Measurements from ENCODE around the gene ONECUT3. TPM values are rescaled to one million over a fixed set of nuclear protein-coding genes. Genes with fewer than 3 reads are reported as not detected.

ONECUT3 gene
- total and polyA plus RNA-seq, 5 donors from 2014 or later: not detected

GRCh38 chr19:1754018-1754635 lies 821 bp downstream of the ONECUT3 start:
- Histone ChIP-seq H3K27me3 (ENCODE audit: control insufficient read depth, insufficient read depth, low read length) (peaks cover 10% of the 10 kb centered on the region), H3K4me3 (ENCODE audit: low read depth, low read length) (no peak overlapping the region), H3K9me3 (ENCODE audit: control insufficient read depth in 2 of 2, low read length in 2 of 2) (no peaks in the 10 kb centered on the region), H3K4me1 (ENCODE audit: control insufficient read depth, insufficient read depth, low read length, poor library complexity, severe bottlenecking) (peaks cover 20% of the 10 kb centered on the region), H3K27ac (ENCODE audit: insufficient read depth, low read length, poor library complexity, severe bottlenecking) (no peak overlapping the region), H3K36me3 (ENCODE audit: control insufficient read depth, insufficient read depth, low read length) (no peaks in the 10 kb centered on the region)
- H3K4me1 Mint-ChIP-seq: peaks cover 0 to 24% (median 4%) of the 10 kb centered on the region in 4 donors
- H3K4me3 Mint-ChIP-seq: no peak overlapping the region
- DNase-seq: no peak
- no peak overlapping the region for H3K27ac Mint-ChIP-seq
- no peak for ATAC-seq (ENCODE audit: low read depth in 2 of 2)
- no peaks in the 10 kb centered on the region for H3K36me3 Mint-ChIP-seq
- peaks cover 65% of the 10 kb centered on the region for H3K27me3 Mint-ChIP-seq
- H3K9me3 Mint-ChIP-seq: peaks cover 0 to 4% (median 0%) of the 10 kb centered on the region in 7 donors

DNA sequence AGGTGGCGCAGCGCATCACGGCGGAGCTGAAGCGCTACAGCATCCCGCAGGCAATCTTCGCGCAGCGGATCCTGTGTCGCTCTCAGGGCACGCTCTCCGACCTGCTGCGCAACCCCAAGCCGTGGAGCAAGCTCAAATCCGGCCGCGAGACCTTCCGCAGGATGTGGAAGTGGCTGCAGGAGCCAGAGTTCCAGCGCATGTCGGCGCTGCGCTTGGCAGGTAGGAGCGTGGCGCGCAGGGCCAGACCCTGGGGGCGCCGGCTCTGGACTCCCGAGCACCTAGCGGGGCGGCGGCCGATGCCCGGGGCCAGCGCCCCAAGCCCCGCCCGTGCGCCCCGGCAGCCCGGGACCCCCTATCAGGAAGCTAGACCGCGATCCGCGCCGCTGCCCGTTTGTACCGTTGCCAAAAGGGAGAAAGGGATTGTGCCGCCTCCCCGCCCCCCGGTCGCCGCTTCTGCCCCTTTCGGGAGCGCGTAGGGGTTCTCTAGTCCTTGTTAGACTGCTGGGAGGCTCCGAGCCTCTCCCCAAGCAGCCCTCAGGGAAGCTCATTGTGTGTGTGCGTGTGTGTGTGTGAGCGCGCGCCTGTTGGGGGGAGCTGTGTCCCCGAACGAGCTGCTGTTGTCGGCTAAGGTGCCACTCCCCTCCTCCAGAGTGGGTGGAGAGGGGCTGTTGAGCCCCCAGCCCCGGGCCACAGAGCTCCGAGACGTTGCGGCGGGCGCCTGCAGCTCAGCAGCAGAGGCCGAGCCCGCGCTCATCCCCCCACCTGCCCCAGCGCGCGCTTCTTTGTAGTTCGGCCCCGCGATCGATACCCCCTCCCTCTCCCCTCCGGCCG lies 1.5 kb downstream of the ONECUT3 start:
- H3K4me3 Mint-ChIP-seq: no peak overlapping the region

DNA sequence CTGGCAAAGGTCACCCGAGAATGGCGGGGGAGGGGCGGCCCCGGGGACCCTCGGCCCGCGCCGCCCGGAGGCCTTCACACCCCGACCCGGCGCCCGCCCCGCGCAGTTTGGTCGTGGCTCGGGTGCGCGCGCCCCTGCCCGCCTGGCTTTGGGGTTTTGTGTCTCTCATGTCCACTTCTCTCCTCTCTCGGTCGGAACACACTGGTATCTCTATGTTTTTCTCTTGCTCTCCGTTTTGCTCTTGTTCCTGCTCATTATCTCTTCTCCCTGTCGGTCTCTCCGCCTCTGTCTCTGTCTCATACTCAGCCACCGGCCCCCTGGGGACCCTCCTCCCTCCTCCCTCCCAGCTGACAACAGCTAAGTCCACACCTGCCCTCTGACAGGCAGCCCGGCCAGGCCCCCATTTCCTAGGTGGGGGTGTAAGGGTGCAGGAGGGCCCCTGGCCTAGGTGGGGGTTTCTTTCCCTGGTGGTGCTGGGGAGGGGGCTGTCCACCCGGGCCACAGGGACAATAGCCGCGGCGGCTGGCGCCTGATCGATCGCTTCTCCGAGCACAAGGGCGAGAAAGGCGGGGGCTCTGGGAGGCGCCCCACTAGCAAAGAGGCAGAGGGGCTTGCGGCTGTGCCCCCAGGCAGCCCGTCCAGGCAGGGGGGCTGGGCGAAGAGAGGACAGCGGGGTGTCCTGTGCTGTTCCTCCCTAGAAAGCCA lies 2.3 kb downstream of the ONECUT3 start:
- no peaks in the 10 kb centered on the region for H3K36me3 ChIP-seq (ENCODE audit: control insufficient read depth, insufficient read depth, low read length)
- no peak overlapping the region for H3K27ac ChIP-seq (ENCODE audit: insufficient read depth, low read length, poor library complexity, severe bottlenecking)
- Mint-ChIP-seq H3K9me3 (no peaks in the 10 kb centered on the region), H3K27me3 (peaks cover 71% of the 10 kb centered on the region), H3K4me1 (peaks cover 0 to 19% (median 2%) of the 10 kb centered on the region in 4 donors), H3K27ac (peak overlapping the region in 1 of 3 donors; percentile 41), H3K4me3 (peak overlapping the region in 1 of 4 donors; percentile 47), H3K36me3 (no peaks in the 10 kb centered on the region)
- DNase-seq (no peak), ATAC-seq (ENCODE audit: low read depth in 2 of 2) (no peak)
- H3K27me3 ChIP-seq (ENCODE audit: control insufficient read depth, insufficient read depth, low read length): peaks cover 10% of the 10 kb centered on the region
- peaks cover 7% of the 10 kb centered on the region for H3K4me1 ChIP-seq (ENCODE audit: control insufficient read depth, insufficient read depth, low read length, poor library complexity, severe bottlenecking)
- no peak overlapping the region for H3K4me3 ChIP-seq (ENCODE audit: low read depth, low read length)
- H3K9me3 ChIP-seq (ENCODE audit: control insufficient read depth in 2 of 2, low read length in 2 of 2): no peaks in the 10 kb centered on the region

More for the DNA sequence above, 1.5 kb downstream of the ONECUT3 start:
- Histone ChIP-seq H3K9me3 (ENCODE audit: control insufficient read depth in 2 of 2, low read length in 2 of 2) (no peaks in the 10 kb centered on the region), H3K36me3 (ENCODE audit: control insufficient read depth, insufficient read depth, low read length) (no peaks in the 10 kb centered on the region), H3K4me3 (ENCODE audit: low read depth, low read length) (no peak overlapping the region), H3K27ac (ENCODE audit: insufficient read depth, low read length, poor library complexity, severe bottlenecking) (no peak overlapping the region), H3K4me1 (ENCODE audit: control insufficient read depth, insufficient read depth, low read length, poor library complexity, severe bottlenecking) (peaks cover 13% of the 10 kb centered on the region), H3K27me3 (ENCODE audit: control insufficient read depth, insufficient read depth, low read length) (peaks cover 10% of the 10 kb centered on the region)
- Mint-ChIP-seq H3K9me3 (peaks cover 0 to 3% (median 0%) of the 10 kb centered on the region in 7 donors), H3K27ac (no peak overlapping the region), H3K4me1 (peaks cover 0 to 24% (median 4%) of the 10 kb centered on the region in 4 donors), H3K36me3 (no peaks in the 10 kb centered on the region), H3K27me3 (peaks cover 71% of the 10 kb centered on the region)
- ATAC-seq (ENCODE audit: low read depth in 2 of 2) (no peak), DNase-seq (peak in 1 of 3 donors; percentile 57)

GRCh38 chr19:1756264-1756663 lies 3.0 kb downstream of the ONECUT3 start:
- H3K27me3 ChIP-seq (ENCODE audit: control insufficient read depth, insufficient read depth, low read length): peaks cover 7% of the 10 kb centered on the region
- DNase-seq (no peak), ATAC-seq (ENCODE audit: low read depth in 2 of 2) (no peak)
- H3K4me3 Mint-ChIP-seq: no peak overlapping the region
- H3K27me3 Mint-ChIP-seq: peaks cover 71% of the 10 kb centered on the region
- no peaks in the 10 kb centered on the region for H3K36me3 Mint-ChIP-seq
- H3K4me1 Mint-ChIP-seq: peaks cover 0 to 20% (median 2%) of the 10 kb centered on the region in 4 donors
- H3K4me1 ChIP-seq (ENCODE audit: control insufficient read depth, insufficient read depth, low read length, poor library complexity, severe bottlenecking): peaks cover 7% of the 10 kb centered on the region
- H3K4me3 ChIP-seq (ENCODE audit: low read depth, low read length): no peak overlapping the region
- no peaks in the 10 kb centered on the region for H3K9me3 Mint-ChIP-seq
- H3K27ac ChIP-seq (ENCODE audit: insufficient read depth, low read length, poor library complexity, severe bottlenecking): no peak overlapping the region
- no peaks in the 10 kb centered on the region for H3K9me3 ChIP-seq (ENCODE audit: control insufficient read depth in 2 of 2, low read length in 2 of 2)
- no peaks in the 10 kb centered on the region for H3K36me3 ChIP-seq (ENCODE audit: control insufficient read depth, insufficient read depth, low read length)
- peak overlapping the region in 1 of 3 donors; percentile 14 for H3K27ac Mint-ChIP-seq

GRCh38 chr19:1756705-1757465 lies 3.6 kb downstream of the ONECUT3 start:
- Mint-ChIP-seq H3K27me3 (peaks cover 71% of the 10 kb centered on the region), H3K27ac (no peak overlapping the region), H3K36me3 (no peaks in the 10 kb centered on the region), H3K4me3 (peak overlapping the region in 1 of 4 donors; percentile 56), H3K9me3 (no peaks in the 10 kb centered on the region), H3K4me1 (peaks cover 0 to 15% (median under 1%) of the 10 kb centered on the region in 4 donors)
- Histone ChIP-seq H3K27ac (ENCODE audit: insufficient read depth, low read length, poor library complexity, severe bottlenecking) (no peak overlapping the region), H3K4me1 (ENCODE audit: control insufficient read depth, insufficient read depth, low read length, poor library complexity, severe bottlenecking) (peaks cover 7% of the 10 kb centered on the region), H3K4me3 (ENCODE audit: low read depth, low read length) (no peak overlapping the region), H3K36me3 (ENCODE audit: control insufficient read depth, insufficient read depth, low read length) (no peaks in the 10 kb centered on the region), H3K9me3 (ENCODE audit: control insufficient read depth in 2 of 2, low read length in 2 of 2) (no peaks in the 10 kb centered on the region), H3K27me3 (ENCODE audit: control insufficient read depth, insufficient read depth, low read length) (peaks cover 7% of the 10 kb centered on the region)
- ATAC-seq (ENCODE audit: low read depth in 2 of 2) (no peak), DNase-seq (no peak)

DNA sequence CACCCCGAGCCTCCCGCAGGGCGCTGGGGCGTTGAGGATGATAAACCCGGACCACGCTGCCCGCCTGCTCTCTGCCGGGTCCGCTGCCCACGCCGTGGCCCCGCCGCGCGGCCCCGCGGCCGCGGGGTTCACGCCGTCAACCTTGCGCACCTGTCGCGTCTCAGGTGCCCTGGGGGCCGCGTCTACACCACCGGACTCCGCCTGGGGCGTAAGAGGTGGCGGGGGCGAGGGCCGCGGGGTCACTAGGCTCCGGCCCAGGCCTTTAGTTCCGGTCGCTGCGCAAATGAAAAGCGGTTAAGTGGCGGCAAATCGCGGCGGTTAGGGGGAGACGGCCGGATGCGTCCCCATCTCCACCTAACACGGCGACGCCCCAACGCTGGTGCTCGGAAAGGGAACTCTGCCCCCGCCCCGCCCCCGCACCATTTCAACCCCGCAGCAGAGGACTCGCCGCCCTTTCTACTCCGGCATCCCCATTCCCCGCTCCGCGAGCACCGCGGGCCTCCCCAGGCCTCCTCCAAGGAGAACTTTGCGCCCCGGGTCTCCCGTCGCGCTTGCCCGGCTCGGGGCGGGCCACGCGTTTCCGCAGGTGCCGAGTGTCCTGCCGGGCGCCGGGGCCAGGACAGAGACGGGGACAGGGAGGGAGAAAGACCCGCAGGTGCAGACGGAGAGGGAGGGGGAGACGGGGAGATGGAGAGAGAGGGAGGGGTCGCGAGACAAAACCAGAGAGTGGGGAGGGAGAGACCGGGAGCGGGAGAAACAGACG lies 4.3 kb downstream of the ONECUT3 start:
- Mint-ChIP-seq H3K4me3 (no peak overlapping the region), H3K4me1 (peaks cover 0 to 15% (median under 1%) of the 10 kb centered on the region in 4 donors), H3K27me3 (peaks cover 66% of the 10 kb centered on the region), H3K9me3 (no peaks in the 10 kb centered on the region), H3K36me3 (no peaks in the 10 kb centered on the region), H3K27ac (no peak overlapping the region)
- H3K9me3 ChIP-seq (ENCODE audit: control insufficient read depth in 2 of 2, low read length in 2 of 2): no peaks in the 10 kb centered on the region
- H3K4me3 ChIP-seq (ENCODE audit: low read depth, low read length): no peak overlapping the region
- DNase-seq (no peak), ATAC-seq (ENCODE audit: low read depth in 2 of 2) (no peak)
- no peak overlapping the region for H3K27ac ChIP-seq (ENCODE audit: insufficient read depth, low read length, poor library complexity, severe bottlenecking)
- H3K27me3 ChIP-seq (ENCODE audit: control insufficient read depth, insufficient read depth, low read length): peaks cover 7% of the 10 kb centered on the region
- peaks cover 7% of the 10 kb centered on the region for H3K4me1 ChIP-seq (ENCODE audit: control insufficient read depth, insufficient read depth, low read length, poor library complexity, severe bottlenecking)
- no peaks in the 10 kb centered on the region for H3K36me3 ChIP-seq (ENCODE audit: control insufficient read depth, insufficient read depth, low read length)

GRCh38 chr19:1758231-1758577 lies 4.9 kb downstream of the ONECUT3 start:
- no peak overlapping the region for H3K4me3 ChIP-seq (ENCODE audit: low read depth, low read length)
- no peaks in the 10 kb centered on the region for H3K9me3 ChIP-seq (ENCODE audit: control insufficient read depth in 2 of 2, low read length in 2 of 2)
- no peak overlapping the region for H3K4me3 Mint-ChIP-seq
- H3K27me3 ChIP-seq (ENCODE audit: control insufficient read depth, insufficient read depth, low read length): peaks cover 7% of the 10 kb centered on the region
- H3K4me1 Mint-ChIP-seq: peaks cover 0 to 15% (median under 1%) of the 10 kb centered on the region in 4 donors
- ATAC-seq (ENCODE audit: low read depth in 2 of 2) (no peak), DNase-seq (no peak)
- H3K27ac ChIP-seq (ENCODE audit: insufficient read depth, low read length, poor library complexity, severe bottlenecking): no peak overlapping the region
- H3K27ac Mint-ChIP-seq: no peak overlapping the region
- H3K36me3 Mint-ChIP-seq: no peaks in the 10 kb centered on the region
- no peaks in the 10 kb centered on the region for H3K36me3 ChIP-seq (ENCODE audit: control insufficient read depth, insufficient read depth, low read length)
- H3K9me3 Mint-ChIP-seq: no peaks in the 10 kb centered on the region
- peaks cover 67% of the 10 kb centered on the region for H3K27me3 Mint-ChIP-seq
- H3K4me1 ChIP-seq (ENCODE audit: control insufficient read depth, insufficient read depth, low read length, poor library complexity, severe bottlenecking): peaks cover 7% of the 10 kb centered on the region
